Measurements from ENCODE around the gene MYH16. TPM values are rescaled to one million over a fixed set of nuclear protein-coding genes. Genes with fewer than 3 reads are reported as not detected.
"Not testable (repeated sequence)": the region's sequence is repeated elsewhere in the genome, so short reads cannot be mapped to it uniquely, and the experiment has no call there.

Gene MYH16
- total and polyA plus RNA-seq, 7 donors = not detected

DNA sequence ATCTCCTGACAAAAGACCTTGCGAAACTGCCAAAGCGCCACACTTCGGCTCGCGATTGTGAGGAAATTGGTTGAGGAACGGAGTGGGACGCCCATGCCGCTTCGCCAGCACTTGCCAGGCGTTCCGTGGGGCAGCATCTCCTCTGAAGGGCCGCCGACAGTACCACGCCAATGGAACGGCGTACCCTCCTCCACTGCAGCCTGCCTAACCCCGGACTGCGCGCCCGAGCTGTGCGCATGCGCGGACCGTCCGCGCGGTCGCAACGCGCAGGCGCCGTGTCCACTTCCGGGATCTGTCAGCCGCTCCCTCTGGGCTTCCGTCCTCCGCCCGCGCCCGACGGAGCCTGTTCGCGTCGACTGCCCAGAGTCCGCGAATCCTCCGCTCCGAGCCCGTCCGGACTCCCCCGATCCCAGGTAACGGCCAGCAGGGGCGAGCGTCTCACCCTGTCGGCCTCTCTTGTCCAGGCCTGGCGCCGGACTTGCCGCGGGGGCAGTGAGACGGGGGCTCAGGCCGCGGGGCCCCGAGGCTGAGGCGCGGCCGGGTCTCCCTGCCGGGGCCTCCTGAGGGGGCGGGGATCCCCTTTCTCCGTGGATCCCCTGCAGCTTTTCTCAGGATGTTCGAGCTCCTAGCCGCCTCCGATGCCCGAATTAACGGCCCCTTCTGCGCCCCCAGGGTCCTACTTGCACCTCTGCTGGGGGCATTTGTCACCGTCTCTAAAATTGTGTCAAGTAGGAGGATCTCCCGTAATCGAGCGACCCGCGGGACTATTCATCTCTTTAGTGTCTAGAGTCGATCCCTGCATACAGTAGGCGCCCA, 53.2 kb downstream of the MYH16 start, which contains the start of gene ARPC1A:
Gene ARPC1A (plus strand): TSS at position 307 of the 816 bp plus-strand sequence. CDS start 7,456 bp downstream, outside the sequence.
- TF ChIP-seq, protein P1, sequence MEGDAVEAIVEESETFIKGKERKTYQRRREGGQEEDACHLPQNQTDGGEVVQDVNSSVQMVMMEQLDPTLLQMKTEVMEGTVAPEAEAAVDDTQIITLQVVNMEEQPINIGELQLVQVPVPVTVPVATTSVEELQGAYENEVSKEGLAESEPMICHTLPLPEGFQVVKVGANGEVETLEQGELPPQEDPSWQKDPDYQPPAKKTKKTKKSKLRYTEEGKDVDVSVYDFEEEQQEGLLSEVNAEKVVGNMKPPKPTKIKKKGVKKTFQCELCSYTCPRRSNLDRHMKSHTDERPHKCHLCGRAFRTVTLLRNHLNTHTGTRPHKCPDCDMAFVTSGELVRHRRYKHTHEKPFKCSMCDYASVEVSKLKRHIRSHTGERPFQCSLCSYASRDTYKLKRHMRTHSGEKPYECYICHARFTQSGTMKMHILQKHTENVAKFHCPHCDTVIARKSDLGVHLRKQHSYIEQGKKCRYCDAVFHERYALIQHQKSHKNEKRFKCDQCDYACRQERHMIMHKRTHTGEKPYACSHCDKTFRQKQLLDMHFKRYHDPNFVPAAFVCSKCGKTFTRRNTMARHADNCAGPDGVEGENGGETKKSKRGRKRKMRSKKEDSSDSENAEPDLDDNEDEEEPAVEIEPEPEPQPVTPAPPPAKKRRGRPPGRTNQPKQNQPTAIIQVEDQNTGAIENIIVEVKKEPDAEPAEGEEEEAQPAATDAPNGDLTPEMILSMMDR (IDR thresholded peaks at IDR 0.05) = peak; percentile 23
- Histone ChIP-seq H3K9me3 (no peaks in the 10 kb centered on the region), H3K4me1 (peaks cover 29% of the 10 kb centered on the region), H3K36me3 (ENCODE audit: insufficient read depth in 1 of 2, low read depth in 1 of 2) (no peaks in the 10 kb centered on the region), H3K27me3 (ENCODE audit: insufficient read depth in 3 of 3, low read length in 2 of 3) (no peaks in the 10 kb centered on the region), H3K27ac (peak within 1 kb of the TSS; percentile 90), H3K4me3 (peak within 1 kb of the TSS; percentile 94)
- 0 to 1% (median 0%) methylated on average over 75 to 82 of the region's 82 CpGs for WGBS, 3 donors
- intact Hi-C loops (cut with DNase I) = loop anchor here in 1 of 2 donors (2.0 kb wide), 1 partner anchor 43 kb away; no protein-coding TSS in a partner anchor
- DNase-seq = peak; percentile 92 to 96
- peak; percentile 95 to 97 (median 96) for ATAC-seq

DNA sequence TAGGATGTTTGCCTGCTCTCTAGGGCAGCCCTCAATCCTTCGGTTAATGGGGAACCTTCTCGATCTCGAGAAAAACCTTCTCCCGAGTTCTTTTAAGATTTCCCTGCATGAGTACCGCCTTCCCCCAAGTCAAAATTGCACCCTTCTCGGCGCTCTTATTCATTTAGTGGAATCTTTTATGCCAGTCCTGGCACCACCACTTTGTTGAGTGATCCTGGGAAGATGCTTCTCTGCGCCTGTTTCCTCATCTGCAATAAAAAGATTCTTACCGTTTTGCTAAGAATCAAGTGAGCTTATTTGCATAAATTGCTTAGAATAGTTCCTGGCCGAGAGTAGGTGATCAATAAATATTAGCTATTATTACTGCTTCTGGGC, 53.8 kb downstream of the MYH16 start:
- H3K4me1 ChIP-seq = peaks cover 29% of the 10 kb centered on the region
- no peaks in the 10 kb centered on the region for H3K36me3 ChIP-seq (ENCODE audit: insufficient read depth in 1 of 2, low read depth in 1 of 2)
- H3K4me3 ChIP-seq = peak overlapping the region; percentile 94
- whole genome bisulfite sequencing, 3 donors = 1 to 3% (median 2%) methylated on average over 10 of the region's 10 CpGs
- no peaks in the 10 kb centered on the region for H3K27me3 ChIP-seq (ENCODE audit: insufficient read depth in 3 of 3, low read length in 2 of 3)
- intact Hi-C loops (cut with DNase I) = loop anchor here in 1 of 2 donors (2.0 kb wide), 1 partner anchor 42 kb away; no protein-coding TSS in a partner anchor
- peak overlapping the region; percentile 90 for H3K27ac ChIP-seq
- no peaks in the 10 kb centered on the region for H3K9me3 ChIP-seq
- ATAC-seq = no peak
- TF ChIP-seq, protein P1 (IDR thresholded peaks at IDR 0.05) = no peak
- no peak for DNase-seq

DNA sequence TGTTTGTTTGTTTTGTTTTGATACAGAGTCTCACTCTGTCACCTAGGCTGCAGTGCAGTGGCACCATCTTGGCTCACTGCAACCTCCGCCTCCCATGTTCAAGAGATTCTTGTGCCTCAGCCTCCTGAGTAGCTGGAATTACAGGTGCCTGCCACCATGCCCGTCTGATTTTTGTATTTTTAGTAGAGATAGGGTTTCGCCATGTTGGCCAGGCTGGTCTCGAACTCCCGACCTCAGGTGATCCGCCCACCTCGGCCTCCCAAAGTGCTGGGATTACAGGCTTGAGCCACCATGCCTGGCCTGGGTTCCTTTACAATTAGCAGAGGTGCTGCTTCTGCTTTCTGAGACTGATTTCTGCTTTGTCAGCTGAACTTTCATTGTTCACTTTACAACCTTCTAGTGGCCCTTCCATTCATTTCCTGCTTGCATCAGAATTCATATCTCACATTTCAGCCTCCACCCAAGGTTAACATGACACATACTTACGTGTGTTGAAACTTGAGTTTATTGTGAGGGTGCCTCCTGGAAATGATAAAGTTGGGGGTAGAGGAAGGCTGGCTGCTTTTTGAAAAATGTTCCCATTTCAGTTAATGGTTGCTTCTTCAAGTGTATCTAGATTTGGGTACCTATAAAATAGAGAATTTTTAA, 57.8 kb downstream of the MYH16 start:
- WGBS, 3 donors = 55 to 65% (median 56%) methylated on average over 8 of the region's 8 CpGs
- intact Hi-C loops (cut with DNase I) = not testable (repeated sequence)

DNA sequence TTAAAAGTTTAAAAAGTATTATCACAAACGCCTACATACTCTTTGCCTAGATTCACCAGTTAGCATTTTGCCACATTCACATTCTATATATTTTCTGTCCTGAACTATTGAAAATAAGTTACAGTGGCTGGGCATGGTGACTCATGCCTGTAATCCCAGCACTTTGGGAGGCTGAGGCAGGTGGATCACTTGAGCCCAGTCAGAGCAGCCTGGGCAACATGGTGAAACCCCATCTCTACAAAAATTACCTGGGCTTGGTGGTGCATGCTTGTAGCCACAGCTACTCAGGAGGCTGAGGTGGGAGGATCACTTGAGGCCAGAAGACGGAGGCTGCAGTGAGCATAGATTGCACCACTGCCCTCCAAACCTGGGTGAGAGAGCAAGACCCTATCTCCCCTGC, 58.4 kb downstream of the MYH16 start:
- Histone ChIP-seq H3K9me3 (no peaks in the 10 kb centered on the region), H3K4me3 (no peak overlapping the region), H3K4me1 (peaks cover 29% of the 10 kb centered on the region), H3K27me3 (ENCODE audit: insufficient read depth in 3 of 3, low read length in 2 of 3) (no peaks in the 10 kb centered on the region), H3K27ac (peak overlapping the region; percentile 39), H3K36me3 (ENCODE audit: insufficient read depth in 1 of 2, low read depth in 1 of 2) (peaks cover 0 to 32% of the 10 kb centered on the region in 2 donors)
- intact Hi-C loops (cut with DNase I) = no loop called here
- no peak for DNase-seq
- TF ChIP-seq, protein P1 (IDR thresholded peaks at IDR 0.05) = no peak
- peak; percentile 40 to 63 (median 48) for ATAC-seq
- WGBS, 3 donors = 91 to 97% (median 97%) methylated on average over 2 of the region's 2 CpGs

More for the DNA sequence above, 57.8 kb downstream of the MYH16 start:
- ATAC-seq = peak; percentile 36 to 63 (median 50)
- DNase-seq; H3K4me3 ChIP-seq; H3K27me3 ChIP-seq (ENCODE audit: insufficient read depth in 3 of 3, low read length in 2 of 3); H3K9me3 ChIP-seq: not testable (repeated sequence)
- peaks cover 0 to 27% of the 10 kb centered on the region in 2 donors for H3K36me3 ChIP-seq (ENCODE audit: insufficient read depth in 1 of 2, low read depth in 1 of 2)
- peaks cover 29% of the 10 kb centered on the region for H3K4me1 ChIP-seq
- peak overlapping the region; percentile 39 for H3K27ac ChIP-seq

DNA sequence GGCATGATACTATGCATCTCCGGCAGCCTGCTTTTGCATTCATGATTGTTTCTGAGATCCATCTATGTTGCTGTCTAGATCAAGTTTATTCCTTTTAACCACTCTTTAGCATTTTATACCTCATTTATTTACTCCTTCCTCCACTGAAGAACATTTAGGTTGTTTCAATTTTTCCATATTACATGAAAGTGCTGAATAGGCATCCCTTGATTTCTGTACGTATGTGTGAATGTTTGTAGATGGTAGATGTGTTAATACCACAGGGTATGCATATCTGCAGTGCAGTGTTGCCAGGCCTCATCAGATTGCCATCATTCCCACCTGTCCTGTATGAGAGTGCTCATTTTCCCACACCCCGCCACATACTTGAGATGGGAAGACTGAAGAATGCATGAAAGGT, 67.0 kb downstream of the MYH16 start:
- intact Hi-C loops (cut with DNase I) = no loop called here
- Histone ChIP-seq H3K4me3 (no peak overlapping the region), H3K36me3 (ENCODE audit: insufficient read depth in 1 of 2, low read depth in 1 of 2) (peaks cover 3 to 98% of the 10 kb centered on the region in 2 donors), H3K9me3 (no peaks in the 10 kb centered on the region), H3K27ac (no peak overlapping the region), H3K27me3 (ENCODE audit: insufficient read depth in 3 of 3, low read length in 2 of 3) (no peaks in the 10 kb centered on the region), H3K4me1 (no peaks in the 10 kb centered on the region)
- DNase-seq = no peak
- ATAC-seq = no peak
- 90 to 94% (median 92%) methylated on average over 3 of the region's 3 CpGs for WGBS, 3 donors
- TF ChIP-seq, protein P1 (IDR thresholded peaks at IDR 0.05) = no peak

Data from psoas muscle (tissue), 8 donors.